HG02623 (cell line): ENCODE results near the gene EHD2.
"Not testable (repeated sequence)": the region's sequence is repeated elsewhere in the genome, so short reads cannot be mapped to it uniquely, and the experiment has no call there.

ENCODE experiments used
- ATAC-seq: cut with Tn5 transposase; IDR thresholded peaks from one replicate; pipeline ENCODE4 v1.9.1; 2021; ENCODE audit warnings: moderate library complexity; ENCODE audit not compliant: unreplicated experiment

The EHD2 gene

GRCh38 chr19:47713046-47714021, at the start of gene EHD2:
Gene EHD2 (plus strand): TSS chr19:47713422. CDS start chr19:47716613, 3,191 bp downstream.
- no peak for ATAC-seq

DNA sequence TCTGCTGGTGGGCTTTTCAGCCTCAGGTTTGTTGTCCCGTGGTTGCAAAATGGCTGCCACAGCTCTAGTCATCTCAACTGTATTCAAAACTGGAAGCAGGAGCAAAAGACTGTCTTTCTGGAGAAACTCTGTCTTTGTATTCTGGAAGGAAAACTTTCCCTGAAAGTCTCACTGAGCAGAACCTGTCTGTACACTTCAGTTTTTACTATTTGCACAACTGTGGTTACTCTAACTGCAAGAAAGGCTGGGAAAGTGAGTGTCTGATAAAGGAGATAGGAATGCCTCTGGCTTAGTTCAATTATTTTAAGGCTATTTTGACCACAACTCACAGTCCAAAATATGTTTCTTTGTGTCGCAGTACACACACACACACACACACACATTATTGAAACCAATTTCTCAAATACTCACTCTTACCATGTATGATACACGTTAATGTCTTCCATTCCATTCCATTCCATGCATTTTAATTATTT, 49.7 kb upstream of the EHD2 start:
- ATAC-seq = no peak

DNA sequence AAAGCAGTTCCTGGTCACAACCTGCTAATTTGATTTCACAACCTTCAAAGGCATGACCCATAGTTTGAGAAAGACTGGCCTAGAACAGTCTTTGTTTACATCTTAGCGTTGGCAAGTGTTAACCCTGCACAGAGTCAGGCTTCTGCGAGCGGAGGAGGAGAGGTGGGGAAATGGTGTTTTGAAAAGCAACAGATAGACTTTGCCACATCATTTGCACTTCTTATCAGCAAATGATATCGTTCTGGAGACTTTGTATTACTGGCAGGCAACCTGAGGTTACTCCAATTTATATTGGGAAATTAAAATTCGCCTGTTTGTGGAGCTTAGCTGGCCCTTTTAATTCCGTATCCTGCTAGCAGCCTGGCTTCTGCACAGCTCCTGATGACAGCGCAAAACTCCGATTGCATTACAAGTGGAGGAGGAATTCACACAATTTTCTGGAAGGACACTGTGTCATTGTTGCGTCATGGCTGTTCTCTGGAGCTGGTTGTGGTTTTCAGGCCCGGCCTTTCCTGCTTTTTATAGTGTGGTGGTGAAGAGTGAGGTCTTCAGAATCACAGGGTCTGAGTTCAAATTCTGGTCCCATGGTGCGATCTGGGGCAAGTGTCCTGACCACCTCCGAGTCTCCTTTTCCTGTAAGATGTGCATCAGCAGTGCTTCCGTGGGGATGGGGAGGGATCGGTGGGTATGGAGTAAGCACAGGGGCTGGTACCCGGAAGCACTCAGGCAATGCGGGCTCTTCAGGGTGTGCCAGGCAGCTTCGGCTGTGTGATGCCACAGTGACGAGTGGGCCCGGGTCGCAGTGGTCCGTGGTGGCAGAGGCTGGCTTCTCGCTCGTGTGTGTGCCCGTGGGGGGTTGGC, 49.1 kb upstream of the EHD2 start:
- no peak for ATAC-seq

- ATAC-seq = not testable (repeated sequence)
These were observed 44.7 kb upstream of the EHD2 start for GRCh38 chr19:47668556-47668955.

DNA sequence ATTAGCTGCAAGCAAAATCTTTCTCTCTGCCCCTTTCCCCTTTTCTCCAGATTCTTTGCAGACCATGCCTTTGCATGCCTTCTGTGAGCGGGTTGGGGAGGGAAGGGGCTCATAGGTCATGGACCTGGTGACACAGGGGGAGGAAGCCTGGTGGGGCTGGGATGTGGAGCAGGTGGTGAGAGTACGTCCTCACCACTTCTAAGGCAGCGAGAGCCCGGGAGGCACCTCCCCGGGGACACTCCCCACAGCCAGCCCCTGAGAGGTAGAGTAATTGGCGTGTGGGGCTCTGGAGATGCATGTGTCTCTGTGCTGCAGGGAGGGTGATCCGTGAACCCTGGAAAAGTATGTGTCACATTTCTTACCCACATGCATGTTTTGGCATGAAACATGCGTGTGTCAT, 42.5 kb upstream of the EHD2 start:
- ATAC-seq = no peak

DNA sequence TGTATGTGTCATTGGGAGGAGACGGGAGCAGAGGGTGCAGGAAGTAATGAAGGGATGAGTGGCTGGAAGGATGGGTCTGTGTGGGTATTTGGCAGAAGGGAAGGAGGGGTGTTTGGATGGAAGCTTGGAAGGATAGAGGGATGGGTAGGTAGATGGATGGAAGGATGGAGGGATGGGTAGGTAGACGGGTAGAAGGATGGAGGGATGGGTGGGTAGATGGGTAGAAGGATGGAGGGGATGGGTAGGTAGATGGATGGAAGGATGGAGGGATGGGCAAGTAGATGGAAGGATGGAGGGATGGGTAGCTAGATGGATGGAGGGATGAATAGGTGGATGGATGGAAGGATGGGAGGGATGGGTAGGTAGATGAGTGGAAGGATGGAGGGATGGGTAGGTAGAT, 41.7 kb upstream of the EHD2 start:
- no peak for ATAC-seq

GRCh38 chr19:47673426-47673825, 39.8 kb upstream of the EHD2 start:
- no peak for ATAC-seq

DNA sequence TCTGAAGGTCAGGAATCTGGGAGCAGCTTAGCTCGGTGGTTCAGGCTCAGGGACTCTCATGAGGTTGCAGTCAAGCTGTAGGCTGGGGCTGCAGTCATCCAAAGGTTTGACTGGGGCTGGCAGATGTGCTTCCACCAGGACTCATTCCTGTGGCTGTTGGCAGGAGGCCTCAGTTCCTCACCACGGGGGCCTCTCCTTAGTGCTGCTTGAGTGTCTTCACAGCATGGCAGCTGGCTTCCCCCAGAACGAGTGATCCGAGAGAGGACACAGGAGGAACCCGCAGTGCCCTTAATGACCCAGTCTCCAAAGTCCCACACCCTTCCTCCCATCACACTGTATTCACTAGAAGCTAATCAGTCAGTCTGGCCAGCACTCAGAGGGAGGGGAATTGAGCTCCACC, 38.7 kb upstream of the EHD2 start:
- no peak for ATAC-seq

DNA sequence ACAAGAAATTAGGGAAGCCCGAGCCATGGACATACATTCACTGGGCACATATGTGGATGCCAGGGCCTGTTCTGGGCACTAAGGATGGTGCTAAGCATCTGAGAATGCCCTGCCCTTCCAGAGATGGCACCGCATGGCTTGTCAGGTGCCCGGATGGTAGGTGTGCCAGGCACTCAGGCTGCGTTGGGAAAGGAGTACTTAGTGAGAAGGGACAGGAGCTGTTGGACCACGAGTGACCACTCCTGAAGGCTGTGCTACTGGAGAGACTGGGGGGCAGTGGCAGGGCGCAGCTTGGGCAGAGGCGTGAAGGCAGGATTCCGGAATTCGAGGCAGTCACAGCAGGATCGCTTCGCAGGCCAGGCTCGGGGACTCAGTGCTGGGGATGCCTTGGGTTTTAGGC, 38.0 kb upstream of the EHD2 start:
- no peak for ATAC-seq

GRCh38 chr19:47675859-47676258, 37.4 kb upstream of the EHD2 start:
- no peak for ATAC-seq

- no peak for ATAC-seq
These were observed 36.4 kb upstream of the EHD2 start for GRCh38 chr19:47676811-47677210.

- ATAC-seq = no peak
These were observed 33.8 kb upstream of the EHD2 start for GRCh38 chr19:47679251-47679900.

DNA sequence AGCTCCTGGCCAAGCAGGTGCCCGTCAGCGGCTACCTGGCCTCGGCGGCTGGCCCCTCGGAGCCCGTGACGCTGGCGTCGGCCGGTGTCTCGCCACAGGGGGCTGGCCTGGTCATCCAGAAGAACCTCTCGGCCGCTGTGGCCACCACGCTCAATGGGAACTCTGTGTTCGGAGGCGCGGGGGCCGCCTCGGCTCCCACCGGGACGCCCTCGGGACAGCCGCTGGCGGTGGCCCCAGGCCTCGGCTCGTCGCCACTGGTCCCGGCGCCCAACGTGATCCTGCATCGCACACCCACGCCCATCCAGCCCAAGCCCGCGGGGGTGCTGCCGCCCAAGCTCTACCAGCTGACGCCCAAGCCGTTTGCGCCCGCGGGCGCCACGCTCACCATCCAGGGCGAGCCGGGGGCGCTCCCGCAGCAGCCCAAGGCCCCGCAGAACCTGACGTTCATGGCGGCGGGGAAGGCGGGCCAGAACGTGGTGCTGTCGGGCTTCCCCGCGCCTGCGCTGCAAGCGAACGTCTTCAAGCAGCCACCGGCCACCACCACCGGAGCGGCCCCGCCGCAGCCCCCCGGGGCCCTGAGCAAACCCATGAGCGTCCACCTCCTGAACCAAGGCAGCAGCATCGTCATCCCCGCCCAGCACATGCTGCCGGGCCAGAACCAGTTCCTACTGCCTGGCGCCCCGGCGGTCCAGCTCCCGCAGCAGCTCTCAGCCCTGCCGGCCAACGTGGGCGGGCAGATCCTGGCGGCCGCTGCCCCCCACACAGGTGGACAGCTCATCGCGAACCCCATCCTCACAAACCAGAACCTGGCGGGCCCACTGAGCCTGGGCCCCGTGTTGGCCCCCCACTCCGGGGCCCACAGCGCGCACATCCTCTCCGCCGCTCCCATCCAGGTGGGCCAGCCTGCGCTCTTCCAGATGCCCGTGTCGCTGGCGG, 33.0 kb upstream of the EHD2 start:
- no peak for ATAC-seq

GRCh38 chr19:47680858-47681332, 32.3 kb upstream of the EHD2 start:
- ATAC-seq = no peak

DNA sequence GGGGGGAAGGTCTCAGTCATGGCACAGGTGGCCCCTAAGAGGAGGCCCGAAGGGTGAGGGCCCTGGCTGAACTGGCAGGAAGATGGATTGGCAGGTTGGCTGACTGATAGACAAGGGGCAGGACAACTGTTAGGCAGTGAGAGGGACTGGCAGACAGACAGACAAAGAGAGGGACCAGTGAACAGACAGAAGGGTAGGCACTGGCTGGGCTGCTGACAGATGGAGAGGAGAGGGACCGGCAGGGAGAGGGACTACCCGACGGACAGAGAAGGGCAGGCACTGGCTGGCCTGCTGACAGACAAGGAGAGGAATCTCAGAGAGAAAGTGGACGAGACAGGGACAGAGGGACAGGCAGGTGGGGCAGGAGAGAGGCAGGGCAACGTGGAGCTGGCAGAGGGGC, 31.8 kb upstream of the EHD2 start:
- no peak for ATAC-seq

GRCh38 chr19:47681936-47682335, 31.3 kb upstream of the EHD2 start:
- no peak for ATAC-seq

DNA sequence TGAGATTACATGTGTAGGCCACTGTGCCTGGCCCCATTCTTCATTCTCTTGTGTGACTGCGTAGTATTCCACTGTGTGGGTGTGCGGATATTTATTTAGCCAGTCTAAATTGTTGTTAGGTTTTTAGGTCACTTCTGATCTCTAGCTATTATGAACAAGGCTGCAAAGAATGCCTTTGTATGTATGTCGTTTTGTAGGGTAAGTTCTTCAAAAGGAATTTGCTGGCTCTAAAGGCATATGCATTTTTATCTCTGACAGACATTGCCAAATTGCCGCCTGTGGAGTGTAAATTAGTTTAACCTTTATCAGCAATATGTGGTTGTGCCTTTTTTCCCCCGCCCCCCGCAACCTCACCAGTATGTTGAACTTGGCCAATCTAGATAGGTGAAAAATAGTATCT, 30.3 kb upstream of the EHD2 start:
- no peak for ATAC-seq

DNA sequence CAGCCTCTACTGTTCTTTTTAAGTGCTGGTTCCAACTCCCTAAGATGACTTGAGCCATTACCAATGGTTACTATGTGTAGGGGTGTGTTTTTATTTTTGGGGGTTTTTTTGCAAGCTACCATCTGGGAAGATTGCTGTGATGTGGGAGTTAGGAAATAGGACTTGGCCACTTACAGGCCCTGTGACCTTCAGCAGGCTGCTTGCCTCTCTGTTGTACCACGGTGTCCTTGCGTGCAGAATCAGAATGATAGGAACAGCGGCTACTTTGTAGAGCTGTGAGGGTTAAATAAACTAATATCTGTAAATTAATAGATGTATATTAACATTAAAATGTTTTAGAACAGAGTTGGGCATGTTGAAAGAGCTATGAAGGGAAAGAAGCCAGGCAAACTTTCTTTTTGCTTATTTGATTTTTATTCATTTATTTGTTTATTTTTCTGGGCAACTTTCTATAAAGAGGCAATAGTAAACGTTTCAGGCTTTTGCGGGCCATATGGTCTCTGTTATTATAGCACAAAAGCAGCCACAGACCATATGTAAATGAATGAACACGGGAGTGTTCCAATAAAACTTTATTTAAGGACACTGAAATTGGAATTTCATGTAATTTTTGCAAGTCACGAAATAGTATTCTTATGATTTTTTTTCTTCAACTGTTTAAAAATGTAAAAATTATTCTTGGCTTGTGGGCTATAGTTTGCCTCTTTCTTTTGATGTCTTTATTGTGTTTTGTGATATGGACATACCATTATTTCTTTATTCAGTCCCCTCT, 26.4 kb upstream of the EHD2 start:
- ATAC-seq = no peak

- ATAC-seq = no peak
These were observed 25.3 kb upstream of the EHD2 start for GRCh38 chr19:47687906-47688305.
